Naive thymus-derived CD4-positive, alpha-beta T cell (primary cell): ENCODE measurements around the gene SMU1. TPM values are rescaled to one million over a fixed set of nuclear protein-coding genes. Genes with fewer than 3 reads are reported as not detected.

Experiments
- ATAC-seq: fragments of 150-1000 bp; cut with Tn5 transposase; 2 replicates; pipeline ENCODE4 v1.10.0; 2021; ENCODE audit warnings: mild to moderate bottlenecking, moderate library complexity
- CTCF ChIA-PET: fragments of 350-600 bp; sonication (Branson Sonifier 250); formaldehyde crosslinking; loops from one replicate; lab custom pipeline; 2021; ENCODE audit warnings: antibody characterized with exemption; lab: Charles Lee
- POLR2A ChIA-PET: fragments of 350-600 bp; sonication (Branson Sonifier 250); formaldehyde crosslinking; loops from one replicate; lab custom pipeline; 2021; ENCODE audit warnings: antibody characterized with exemption, inconsistent platforms; lab: Charles Lee
- DNase-seq, 9 donors: peaks; one replicate each; pipeline versions ENCODE4 v3.0.0 to v3.0.0-alpha.2; 2020 to 2022; ENCODE audit warnings: mixed read lengths in 1 of 9
- H3K27ac ChIP-seq: one replicate; pipeline ENCODE4 v1.7.0; 2013; ENCODE audit warnings: mild to moderate bottlenecking, low read depth, low read length, moderate library complexity
- H3K27me3 ChIP-seq, 2 donors: one replicate each; pipeline ENCODE4 v1.7.0; 2013; ENCODE audit warnings: low read length in 2 of 2, mild to moderate bottlenecking in 2 of 2, moderate library complexity in 2 of 2; ENCODE audit not compliant: control insufficient read depth in 2 of 2, insufficient read depth in 2 of 2
- H3K36me3 ChIP-seq, 3 experiments: 1 replicate in 2 of 3; 2 replicates in 1 of 3; pipeline ENCODE4 v1.7.0; 2013; ENCODE audit warnings: low read length in 3 of 3, mild to moderate bottlenecking in 3 of 3, moderate library complexity in 1 of 3; ENCODE audit not compliant: insufficient read depth in 3 of 3, control insufficient read depth in 2 of 3
- H3K4me1 ChIP-seq, 2 donors: one replicate each; pipeline ENCODE4 v1.7.0; 2013; ENCODE audit warnings: low read length in 2 of 2, mild to moderate bottlenecking in 2 of 2, moderate library complexity in 1 of 2; ENCODE audit not compliant: control insufficient read depth in 2 of 2, insufficient read depth in 2 of 2
- H3K4me3 ChIP-seq: 2 replicates; pipeline ENCODE4 v1.7.0; 2013; ENCODE audit warnings: mild to moderate bottlenecking, low read length
- H3K9me3 ChIP-seq, 3 experiments: 1 replicate in 2 of 3; 2 replicates in 1 of 3; pipeline ENCODE4 v1.7.0; 2013; ENCODE audit warnings: low read length in 3 of 3; ENCODE audit not compliant: control insufficient read depth in 2 of 3
- H3K27ac Mint-ChIP-seq, 9 donors: one replicate each; pipeline ENCODE4 v1.8.0; 2020 to 2022; ENCODE audit warnings: mixed read lengths in 9 of 9, mild to moderate bottlenecking in 8 of 9, moderate library complexity in 5 of 9, inconsistent platforms in 2 of 9
- H3K27me3 Mint-ChIP-seq, 5 donors: one replicate each; pipeline ENCODE4 v1.8.0; 2021 to 2022; ENCODE audit warnings: mixed read lengths in 5 of 5, mild to moderate bottlenecking in 1 of 5
- H3K36me3 Mint-ChIP-seq, 5 donors: one replicate each; pipeline ENCODE4 v1.8.0; 2020 to 2022; ENCODE audit warnings: mixed read lengths in 5 of 5, mild to moderate bottlenecking in 3 of 5, inconsistent platforms in 1 of 5
- H3K4me1 Mint-ChIP-seq, 7 donors: one replicate each; pipeline ENCODE4 v1.8.0; 2020 to 2022; ENCODE audit warnings: mixed read lengths in 7 of 7, mild to moderate bottlenecking in 3 of 7, inconsistent platforms in 1 of 7
- H3K4me3 Mint-ChIP-seq, 10 donors: one replicate each; pipeline ENCODE4 v1.8.0; 2020 to 2022; ENCODE audit warnings: mild to moderate bottlenecking in 10 of 10, mixed read lengths in 10 of 10, moderate library complexity in 6 of 10, inconsistent platforms in 2 of 10
- H3K9me3 Mint-ChIP-seq, 11 donors: one replicate each; pipeline ENCODE4 v1.8.0; 2020 to 2022; ENCODE audit warnings: mixed read lengths in 11 of 11, mild to moderate bottlenecking in 4 of 11, inconsistent platforms in 1 of 11, moderate library complexity in 1 of 11
- intact Hi-C, 2 donors: fragments of 100-400 bp; cut with micrococcal nuclease; formaldehyde crosslinking; loops; one replicate each; pipeline ENCODE4 v1.15.1; 2023
- polyA plus RNA-seq, 2 donors: library from polyadenylated mRNA; unstranded; fragments of 300-500 nt; fragmentation: Illumina TruSeq; gene quantifications; one replicate each; pipeline ENCODE4 v1.2.3, GENCODE V29; 2021
- total RNA-seq, 6 experiments: library from RNA in 5 of 6; stranded (reverse) in 5 of 6; gene quantifications; 1 replicate in 5 of 6; 2 replicates in 1 of 6; pipeline ENCODE4 v1.2.3 and lab custom pipeline; 2021 to 2026

SMU1 gene
- total and polyA plus RNA-seq, 7 experiments from 2014 or later: 22.3 to 32.9 (median 26.4) TPM

DNA sequence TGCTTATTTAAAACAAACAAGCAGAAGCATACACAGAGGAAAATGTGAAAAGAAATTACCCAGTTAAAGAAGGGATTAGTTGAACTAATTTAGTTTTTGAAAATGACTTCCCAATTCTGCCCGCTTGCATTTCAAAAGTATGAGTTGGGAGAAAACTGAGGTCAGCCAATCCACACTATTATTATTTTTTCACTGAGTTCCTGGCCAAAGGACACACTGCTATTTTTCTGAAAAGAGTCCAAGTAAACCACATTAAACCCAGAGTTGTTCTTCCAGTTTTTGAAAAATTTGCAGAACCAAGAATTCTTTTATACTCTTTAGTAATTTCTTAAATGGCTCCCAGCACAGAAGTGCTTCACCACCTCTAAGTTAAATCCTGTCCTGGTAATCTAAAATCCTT, 7.5 kb downstream of the SMU1 start:
- Mint-ChIP-seq H3K27me3 (no peaks in the 10 kb centered on the region), H3K4me1 (peaks cover 24 to 52% (median 33%) of the 10 kb centered on the region in 7 donors), H3K27ac (peak overlapping the region in 3 of 9 donors; percentile 5 to 43 (median 24)), H3K9me3 (no peaks in the 10 kb centered on the region), H3K36me3 (peaks cover 4 to 54% (median 27%) of the 10 kb centered on the region in 5 donors), H3K4me3 (no peak overlapping the region)
- H3K9me3 ChIP-seq: no peaks in the 10 kb centered on the region
- H3K27me3 ChIP-seq: no peaks in the 10 kb centered on the region
- ChIA-PET POLR2A (no interaction called here), CTCF (no interaction called here)
- no peak overlapping the region for H3K4me3 ChIP-seq
- ATAC-seq (no peak), DNase-seq (no peak)
- H3K36me3 ChIP-seq: peaks cover 32 to 76% (median 32%) of the 10 kb centered on the region in 3 experiments
- intact Hi-C loops: no loop called here
- no peaks in the 10 kb centered on the region for H3K4me1 ChIP-seq
- no peak overlapping the region for H3K27ac ChIP-seq

DNA sequence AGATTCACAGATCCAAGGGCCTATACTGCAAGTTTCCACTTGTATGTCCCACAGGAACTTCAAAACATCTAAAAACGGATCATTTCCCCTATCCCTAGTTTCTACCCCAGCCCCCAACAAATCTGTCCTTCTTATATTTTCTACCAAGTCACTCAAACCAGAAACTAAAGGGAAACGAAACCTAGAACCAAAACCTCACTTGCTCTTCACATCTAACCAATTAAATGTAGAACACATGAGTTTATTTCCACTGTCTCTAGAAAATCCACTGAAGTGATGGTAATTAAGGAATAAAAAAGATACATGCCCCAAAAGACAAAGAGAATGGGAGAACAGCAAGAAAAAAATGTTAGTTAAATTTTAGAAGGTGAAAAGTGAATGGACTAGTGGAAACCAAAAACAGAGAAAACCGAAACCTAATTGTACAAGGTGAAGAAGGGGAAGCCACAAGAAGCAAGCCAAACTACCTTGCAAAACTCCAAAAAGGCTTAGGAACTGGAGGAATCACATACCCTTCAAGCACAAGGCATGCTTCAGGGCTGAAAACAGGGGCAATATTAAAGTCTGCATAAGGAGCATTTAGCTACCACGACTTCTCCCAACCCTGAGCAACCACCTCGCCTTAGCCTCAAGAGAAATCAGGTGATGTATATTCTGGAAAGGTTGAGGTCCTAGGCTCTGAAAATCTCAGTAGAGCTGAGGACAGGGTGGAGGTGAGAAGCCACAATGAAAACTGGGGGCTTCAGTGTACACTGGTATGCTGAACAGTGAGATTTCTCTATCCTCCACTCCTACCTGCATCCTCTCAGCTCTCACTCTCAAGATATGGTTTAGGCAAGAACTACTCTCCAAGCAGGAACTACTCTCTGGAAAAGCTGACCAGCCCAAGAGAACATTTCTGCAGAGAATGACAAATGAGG, 11.1 kb downstream of the SMU1 start:
- POLR2A ChIA-PET: interaction anchor here (1.2 kb wide), 1 partner anchor 40 kb away, joined by 3 read pairs; the partner anchor contains the start of gene DNAJA1
- no peak for DNase-seq

DNA sequence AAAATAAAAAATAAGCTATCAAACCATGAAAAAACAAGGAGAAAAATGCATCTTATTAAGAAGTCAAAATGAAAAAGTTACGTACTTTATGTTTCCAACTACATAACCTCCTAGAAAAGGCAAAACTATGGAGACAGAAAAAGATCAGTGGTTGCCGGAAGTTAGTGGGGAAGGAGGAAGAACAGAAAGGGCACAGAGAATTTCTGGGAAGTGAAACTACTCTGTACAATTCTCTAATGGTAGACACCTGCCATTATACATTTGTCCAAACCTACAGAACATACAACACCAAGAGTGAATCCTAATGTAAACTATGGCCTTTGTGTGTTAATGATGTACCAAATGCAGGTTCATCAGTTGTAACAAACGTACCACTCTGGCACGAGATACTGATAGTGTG, 25.3 kb downstream of the SMU1 start:
- POLR2A ChIA-PET: no interaction called here
- peaks cover 19 to 59% (median 23%) of the 10 kb centered on the region in 3 experiments for H3K36me3 ChIP-seq

More for the DNA sequence above, 11.1 kb downstream of the SMU1 start:
- Histone ChIP-seq H3K27ac (no peak overlapping the region), H3K36me3 (peaks cover 32 to 80% (median 34%) of the 10 kb centered on the region in 3 experiments), H3K4me3 (no peak overlapping the region), H3K27me3 (no peaks in the 10 kb centered on the region), H3K4me1 (no peaks in the 10 kb centered on the region), H3K9me3 (no peaks in the 10 kb centered on the region)
- no peaks in the 10 kb centered on the region for H3K9me3 Mint-ChIP-seq
- no peak overlapping the region for H3K4me3 Mint-ChIP-seq
- peaks cover 7 to 44% (median 16%) of the 10 kb centered on the region in 5 donors for H3K36me3 Mint-ChIP-seq
- peaks cover 5 to 22% (median 10%) of the 10 kb centered on the region in 7 donors for H3K4me1 Mint-ChIP-seq
- CTCF ChIA-PET: no interaction called here
- intact Hi-C loops: no loop called here
- ATAC-seq: peak; percentile 26
- H3K27ac Mint-ChIP-seq: peak overlapping the region in 3 of 9 donors; percentile 23 to 61 (median 58)
- no peaks in the 10 kb centered on the region for H3K27me3 Mint-ChIP-seq

DNA sequence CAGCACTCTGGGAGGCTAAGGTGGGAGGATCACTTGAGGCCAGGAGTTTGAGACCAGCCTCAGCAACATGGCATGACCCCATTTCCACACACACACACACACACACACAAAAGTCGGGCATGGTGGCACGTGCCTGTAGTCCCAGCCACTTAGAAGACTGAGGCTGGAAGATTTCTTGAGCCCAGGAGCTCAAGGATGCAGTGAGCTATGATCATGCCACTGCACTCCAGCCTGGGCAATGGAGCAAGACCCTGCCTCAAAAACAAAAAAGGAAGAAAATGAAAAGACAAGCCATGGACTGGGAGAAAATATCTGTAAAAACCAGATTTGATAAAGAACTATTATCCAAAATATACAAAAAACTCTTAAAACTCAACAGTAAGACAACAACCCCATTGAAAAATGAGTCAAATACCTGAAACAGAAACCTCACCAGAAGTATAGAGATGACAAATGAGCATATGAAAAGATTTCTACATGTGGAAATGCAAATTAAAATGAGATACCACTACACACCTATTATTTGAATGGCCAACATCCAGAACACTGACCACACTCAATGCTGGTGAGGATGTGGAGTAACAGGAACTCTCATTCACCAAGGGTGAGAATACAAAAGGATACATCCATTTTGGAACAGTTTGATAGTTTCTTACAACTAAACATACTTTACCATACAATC, 26.7 kb downstream of the SMU1 start:
- ChIA-PET CTCF (interaction anchor here (0.7 kb wide), 1 partner anchor 10 kb away, joined by 3 read pairs; no protein-coding TSS in a partner anchor), POLR2A (interaction anchor here (0.6 kb wide), 1 partner anchor 17 kb away, joined by 3 read pairs; no protein-coding TSS in a partner anchor)
- Histone ChIP-seq H3K36me3 (peaks cover 14 to 53% (median 15%) of the 10 kb centered on the region in 3 experiments), H3K9me3 (no peaks in the 10 kb centered on the region), H3K4me1 (no peaks in the 10 kb centered on the region), H3K27ac (no peak overlapping the region), H3K4me3 (no peak overlapping the region), H3K27me3 (no peaks in the 10 kb centered on the region)
- no peak overlapping the region for H3K4me3 Mint-ChIP-seq
- peaks cover 9 to 54% (median 31%) of the 10 kb centered on the region in 5 donors for H3K36me3 Mint-ChIP-seq
- ATAC-seq: no peak
- peak overlapping the region in 4 of 9 donors; percentile 14 to 68 (median 26) for H3K27ac Mint-ChIP-seq
- no peaks in the 10 kb centered on the region for H3K9me3 Mint-ChIP-seq
- no peaks in the 10 kb centered on the region for H3K27me3 Mint-ChIP-seq
- H3K4me1 Mint-ChIP-seq: peaks cover 0 to 11% (median 5%) of the 10 kb centered on the region in 7 donors
- intact Hi-C loops: no loop called here
- no peak for DNase-seq

More for the DNA sequence above, 25.3 kb downstream of the SMU1 start:
- Mint-ChIP-seq H3K9me3 (no peaks in the 10 kb centered on the region), H3K27me3 (no peaks in the 10 kb centered on the region), H3K36me3 (peaks cover 6 to 52% (median 32%) of the 10 kb centered on the region in 5 donors), H3K4me1 (peaks cover 0 to 5% (median 0%) of the 10 kb centered on the region in 7 donors), H3K4me3 (no peak overlapping the region), H3K27ac (peak overlapping the region in 1 of 9 donors; percentile 56)
- intact Hi-C loops: no loop called here
- peak; percentile 27 for ATAC-seq
- Histone ChIP-seq H3K27me3 (no peaks in the 10 kb centered on the region), H3K9me3 (no peaks in the 10 kb centered on the region), H3K27ac (no peak overlapping the region), H3K4me3 (no peak overlapping the region), H3K4me1 (no peaks in the 10 kb centered on the region)
- CTCF ChIA-PET: interaction anchor here (0.7 kb wide), 1 partner anchor 102 kb away, joined by 4 read pairs; no protein-coding TSS in a partner anchor
- no peak for DNase-seq

DNA sequence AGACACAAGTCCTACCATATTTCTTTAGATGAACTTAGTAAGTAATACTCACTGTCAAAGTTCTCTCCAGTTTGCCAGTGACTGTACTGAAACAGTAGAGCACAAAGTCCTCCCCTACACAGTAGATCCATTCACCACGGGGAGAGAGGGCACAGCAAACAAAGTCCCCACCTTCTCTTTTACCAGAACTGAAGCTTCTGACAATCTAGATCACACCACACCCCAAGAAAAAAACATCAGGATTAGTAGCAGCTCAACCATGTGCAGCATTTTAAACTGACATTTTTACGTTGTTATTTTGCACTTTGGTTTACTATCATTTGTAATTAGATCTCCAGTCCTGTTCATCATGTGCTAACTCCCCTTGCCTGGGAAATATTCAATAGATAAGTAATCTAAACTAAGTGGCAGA, 28.4 kb downstream of the SMU1 start:
- Mint-ChIP-seq H3K4me1 (peaks cover 8 to 26% (median 19%) of the 10 kb centered on the region in 7 donors), H3K4me3 (no peak overlapping the region), H3K9me3 (no peaks in the 10 kb centered on the region), H3K36me3 (peaks cover 9 to 51% (median 26%) of the 10 kb centered on the region in 5 donors), H3K27me3 (no peaks in the 10 kb centered on the region), H3K27ac (peak overlapping the region in 2 of 9 donors; percentile 69 to 71)
- ChIA-PET CTCF (no interaction called here), POLR2A (no interaction called here)
- Histone ChIP-seq H3K4me1 (peaks cover 0 to 6% of the 10 kb centered on the region in 2 donors), H3K36me3 (peaks cover 8 to 35% (median 8%) of the 10 kb centered on the region in 3 experiments), H3K27me3 (no peaks in the 10 kb centered on the region), H3K4me3 (no peak overlapping the region), H3K27ac (no peak overlapping the region), H3K9me3 (no peaks in the 10 kb centered on the region)
- ATAC-seq: no peak
- DNase-seq: no peak
- intact Hi-C loops: no loop called here

DNA sequence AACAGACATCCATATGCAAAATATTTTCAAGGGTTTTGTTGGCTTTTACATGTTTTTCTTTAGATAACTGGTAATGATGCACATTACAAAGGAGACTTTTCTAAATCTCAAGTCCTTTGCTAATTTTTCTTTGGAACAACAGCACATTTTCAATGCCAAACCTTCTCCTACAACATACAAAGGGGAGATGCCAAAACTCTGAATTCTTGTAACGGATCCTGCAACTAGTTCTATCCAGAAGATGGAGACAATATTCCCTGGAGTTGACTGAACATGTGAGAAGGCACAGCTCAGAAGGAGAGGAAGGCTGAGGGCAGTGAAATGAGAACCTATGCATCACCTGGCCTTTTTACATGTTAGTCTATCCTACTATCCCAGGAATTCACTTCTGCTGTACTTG, 30.4 kb downstream of the SMU1 start:
- DNase-seq: no peak
- Histone ChIP-seq H3K4me1 (peaks cover 0 to 6% of the 10 kb centered on the region in 2 donors), H3K9me3 (no peaks in the 10 kb centered on the region), H3K27me3 (no peaks in the 10 kb centered on the region), H3K4me3 (no peak overlapping the region), H3K27ac (no peak overlapping the region), H3K36me3 (peaks cover 0 to 18% (median 8%) of the 10 kb centered on the region in 3 experiments)
- no peak for ATAC-seq
- POLR2A ChIA-PET: no interaction called here
- Mint-ChIP-seq H3K36me3 (peaks cover 9 to 36% (median 20%) of the 10 kb centered on the region in 5 donors), H3K27ac (peak overlapping the region in 1 of 9 donors; percentile 76), H3K4me3 (no peak overlapping the region), H3K27me3 (no peaks in the 10 kb centered on the region), H3K4me1 (peaks cover 8 to 26% (median 19%) of the 10 kb centered on the region in 7 donors), H3K9me3 (no peaks in the 10 kb centered on the region)
- CTCF ChIA-PET: no interaction called here
- intact Hi-C loops: no loop called here
